Stimulated activated naive CD4-positive, alpha-beta T cell (primary cell): ENCODE measurements around the gene RANBP10.

ENCODE experiments used
- DNase-seq, 6 experiments: peaks; one replicate each; lab custom pipeline; 2025; lab: John Stamatoyannopoulos, UW

RANBP10 gene

DNA sequence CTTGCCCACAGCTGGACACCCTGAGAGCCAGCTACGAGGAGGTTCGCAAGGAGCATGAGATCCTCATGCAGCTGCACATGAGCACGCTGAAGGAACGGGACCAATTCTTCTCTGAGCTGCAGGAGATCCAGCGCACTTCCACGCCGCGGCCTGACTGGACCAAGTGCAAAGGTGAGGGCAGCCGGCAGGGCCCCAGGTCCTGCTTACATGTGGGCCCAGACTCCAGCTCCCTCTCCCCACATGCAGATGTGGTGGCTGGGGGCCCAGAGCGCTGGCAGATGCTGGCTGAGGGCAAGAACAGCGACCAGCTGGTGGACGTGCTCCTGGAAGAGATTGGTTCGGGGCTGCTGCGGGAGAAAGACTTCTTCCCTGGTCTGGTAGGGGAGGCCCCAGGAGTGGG lies 19.5 kb upstream of the RANBP10 start:
- no peak for DNase-seq

DNA sequence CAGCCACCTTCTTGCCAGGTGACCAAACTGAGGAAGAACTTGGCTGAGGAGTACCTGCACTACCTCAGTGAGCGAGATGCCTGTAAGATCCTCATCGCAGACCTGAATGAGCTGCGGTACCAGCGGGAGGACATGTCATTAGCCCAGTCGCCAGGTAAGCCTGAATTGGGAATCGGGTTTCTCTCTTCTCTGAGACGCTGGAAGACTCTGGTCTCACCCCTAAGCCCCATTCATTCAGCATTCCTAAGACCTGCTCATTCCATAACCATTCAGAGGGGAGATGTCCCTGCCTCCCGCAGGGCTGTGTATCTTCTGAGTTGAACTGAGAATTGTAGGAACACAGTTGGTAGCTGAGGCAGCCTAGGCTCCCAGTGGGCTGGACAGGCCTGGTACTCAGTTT lies 18.8 kb upstream of the RANBP10 start:
- no peak for DNase-seq

DNA sequence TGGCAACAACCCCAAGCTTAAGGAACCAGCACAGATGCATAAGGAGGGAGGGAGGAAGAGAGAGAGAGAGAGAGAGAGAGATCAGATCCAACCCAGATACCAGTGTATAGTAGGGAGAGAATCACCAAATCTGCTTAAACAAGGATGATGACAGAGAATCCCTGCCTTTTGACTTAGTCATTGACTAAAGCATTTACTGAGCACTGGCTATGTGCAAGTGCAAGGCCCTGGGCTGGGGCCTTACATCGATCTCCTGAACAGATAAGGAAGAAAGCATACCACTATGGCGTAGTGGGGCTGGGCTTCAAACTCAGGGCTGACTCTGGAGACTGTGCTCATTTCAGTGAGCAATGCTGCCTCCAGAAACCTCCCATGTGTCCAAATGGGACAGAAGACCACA lies 16.2 kb upstream of the RANBP10 start:
- DNase-seq = no peak

DNA sequence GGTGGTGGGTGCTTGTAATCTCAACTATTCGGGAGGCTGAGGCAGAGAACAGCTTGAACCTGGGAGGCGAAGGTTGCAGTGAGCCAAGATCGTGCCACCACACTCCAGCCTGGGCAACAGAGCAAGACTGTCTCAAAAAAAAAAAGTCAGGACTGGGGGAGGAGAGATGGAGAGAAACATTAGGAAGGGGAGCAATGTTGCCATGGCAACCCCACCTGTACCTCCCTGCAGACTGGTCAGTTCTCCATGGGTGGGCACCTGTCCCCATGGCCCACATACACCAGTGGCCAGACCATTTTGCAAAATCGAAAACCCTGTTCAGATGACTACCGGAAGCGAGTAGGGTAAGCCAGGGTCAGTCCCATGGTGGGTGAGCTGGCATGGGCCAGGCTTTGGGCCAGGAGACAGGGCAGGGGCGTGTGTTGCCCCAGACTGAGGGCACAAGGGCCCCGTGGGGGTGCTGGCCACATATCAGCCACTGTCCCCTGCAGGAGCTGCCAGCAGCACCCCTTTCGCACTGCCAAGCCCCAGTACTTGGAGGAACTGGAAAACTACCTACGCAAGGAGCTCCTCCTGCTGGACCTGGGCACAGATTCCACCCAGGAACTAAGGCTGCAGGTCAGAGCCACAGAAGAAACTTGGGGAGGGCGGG lies 14.4 kb upstream of the RANBP10 start:
- DNase-seq = no peak

DNA sequence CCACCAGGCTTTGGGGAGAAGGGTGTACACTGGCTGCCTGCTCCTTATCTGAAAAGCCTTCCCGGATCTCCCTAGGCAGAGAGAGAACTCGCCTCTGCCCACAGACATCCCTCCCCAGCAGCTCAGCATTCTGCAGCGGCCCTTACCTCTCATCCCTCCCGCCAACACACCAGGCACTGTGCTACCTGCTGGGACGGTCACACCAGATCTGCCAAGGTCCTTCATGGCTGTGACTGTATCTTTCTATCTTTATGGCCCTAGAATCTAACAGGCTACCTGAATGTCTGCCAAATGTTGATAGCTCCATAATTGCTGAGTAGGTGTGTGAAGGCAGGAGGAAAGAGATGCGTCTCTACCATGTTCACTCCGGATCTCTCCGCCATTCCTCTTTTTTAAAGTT lies 8.2 kb upstream of the RANBP10 start:
- no peak for DNase-seq

DNA sequence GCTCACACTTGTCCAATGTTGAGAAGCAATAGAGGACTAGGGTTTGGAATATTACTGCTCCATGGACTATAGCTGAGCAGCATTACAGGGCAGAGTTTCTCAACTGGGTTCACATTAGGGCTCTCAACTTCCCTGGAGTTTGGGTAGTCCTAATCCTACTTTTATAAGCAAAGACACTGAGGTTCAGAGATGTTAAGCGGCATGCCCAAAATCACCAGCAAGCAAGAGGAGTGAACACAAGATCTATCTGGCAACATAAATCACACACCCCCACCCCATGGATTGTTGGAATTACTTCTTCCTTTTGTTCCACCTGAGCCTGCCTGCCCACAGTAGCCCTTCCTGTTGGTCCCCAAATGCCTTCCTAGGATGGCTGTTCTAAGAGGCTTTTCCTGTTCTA lies 5.5 kb upstream of the RANBP10 start:
- DNase-seq = no peak

DNA sequence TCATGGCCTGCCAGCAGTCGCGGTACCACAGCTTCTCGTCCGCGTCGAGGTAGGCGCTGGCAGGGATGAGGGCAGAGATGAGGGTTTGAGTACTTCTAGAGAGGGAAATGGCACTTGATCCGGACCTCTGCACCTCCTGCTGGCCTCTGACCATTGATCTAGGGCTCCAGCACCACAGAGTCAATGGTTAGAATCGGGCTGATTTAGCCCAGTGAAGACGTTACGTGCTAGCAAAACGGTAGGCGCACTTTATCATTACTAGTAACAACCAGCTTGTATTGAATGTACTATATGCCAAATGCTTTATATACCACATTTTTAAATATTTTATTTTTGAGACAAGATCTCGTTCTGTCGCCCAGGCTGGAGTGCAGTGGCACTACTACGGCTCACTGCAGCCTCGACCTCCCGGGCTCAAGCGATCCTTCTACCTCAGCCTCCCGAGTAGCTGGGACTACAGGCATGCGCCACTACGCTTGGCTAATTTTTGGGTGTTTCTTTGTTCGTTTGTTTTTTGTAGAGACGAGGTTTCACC lies 855 bp upstream of the RANBP10 start:
- DNase-seq = no peak

DNA sequence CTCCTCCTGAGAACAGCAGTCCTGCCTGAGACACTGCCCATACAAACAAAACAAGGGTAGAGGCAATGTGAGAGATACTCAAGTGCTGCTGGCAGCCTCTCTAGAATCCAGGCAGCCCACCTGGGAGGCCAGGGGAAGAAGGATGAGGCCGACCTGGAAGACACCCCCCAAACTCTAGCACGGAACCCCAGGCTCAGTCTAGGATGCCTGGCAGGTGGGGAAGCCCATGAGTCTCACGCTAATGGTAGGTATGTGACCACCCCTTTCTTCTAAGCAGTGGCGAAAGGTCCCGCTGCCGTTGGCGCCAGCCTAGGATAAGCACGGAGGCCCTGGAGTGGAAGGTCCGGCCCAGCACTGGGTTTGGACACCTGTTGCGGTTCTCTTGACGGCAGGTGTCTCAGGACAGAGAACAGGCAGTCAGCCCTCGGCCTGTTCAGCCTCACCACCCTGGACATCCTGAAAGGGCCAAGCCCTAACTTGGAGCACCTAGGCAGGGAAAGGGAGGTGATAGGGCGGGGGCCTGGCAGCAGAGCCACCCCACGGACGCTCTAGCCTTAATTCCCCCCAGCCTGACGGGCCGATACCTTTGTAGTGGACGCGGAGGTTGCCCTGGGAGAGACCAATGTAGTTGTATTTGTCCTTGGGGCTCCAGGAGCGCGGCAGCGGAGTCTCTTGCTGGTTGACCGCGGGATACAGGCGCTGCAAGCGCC lies 487 bp downstream of the RANBP10 start:
- DNase-seq = no peak

DNA sequence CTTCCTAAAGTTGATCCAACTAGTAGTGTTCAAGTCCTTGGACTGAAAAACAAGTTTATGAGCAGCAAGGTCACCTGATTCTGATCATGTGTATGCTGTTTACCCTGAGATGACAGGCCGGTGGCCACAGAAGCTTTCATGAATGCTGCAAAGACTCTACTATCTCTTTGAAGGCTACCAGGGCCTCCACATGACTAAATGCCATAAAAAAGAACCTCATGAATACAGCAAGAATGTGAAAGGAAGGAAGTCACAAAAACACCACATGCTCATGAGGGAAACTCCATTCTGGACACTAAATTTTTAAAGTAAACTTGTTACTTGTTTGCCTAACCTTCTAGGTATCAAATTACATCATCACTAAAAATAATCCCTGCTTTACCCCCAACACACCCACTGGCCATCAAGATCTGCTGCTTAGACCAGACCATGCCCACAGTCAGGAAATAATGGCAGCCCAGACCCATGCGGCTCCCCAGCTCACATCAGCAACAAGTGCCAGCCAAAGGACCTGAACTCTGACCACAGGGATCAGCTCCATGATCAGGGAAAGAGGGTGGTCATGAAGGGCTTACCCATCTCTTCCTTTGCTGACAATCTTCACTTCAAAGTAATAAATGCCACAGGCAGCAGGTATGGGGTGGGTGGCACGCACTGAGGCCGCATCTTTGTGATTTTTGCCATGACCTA lies 1.4 kb downstream of the RANBP10 start:
- no peak for DNase-seq

DNA sequence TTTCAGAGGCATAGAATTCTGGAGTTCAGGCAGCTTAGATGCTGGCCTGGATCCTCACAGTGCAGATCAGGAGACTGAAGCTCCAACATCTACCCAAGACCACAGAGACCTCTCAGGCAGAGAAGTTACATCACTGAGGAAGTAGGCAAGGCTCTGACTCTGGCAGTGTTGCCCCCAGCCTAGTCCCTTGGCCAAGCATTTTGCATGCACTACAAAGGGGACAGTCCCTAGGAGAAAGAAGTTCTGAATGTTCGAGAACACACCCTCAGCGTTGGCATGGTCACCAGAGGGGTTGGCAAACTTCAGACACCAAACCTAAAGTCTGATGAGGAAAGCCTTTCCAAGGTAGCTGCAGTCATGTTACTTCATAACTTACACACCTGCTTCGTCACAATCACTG lies 2.5 kb downstream of the RANBP10 start:
- no peak for DNase-seq

DNA sequence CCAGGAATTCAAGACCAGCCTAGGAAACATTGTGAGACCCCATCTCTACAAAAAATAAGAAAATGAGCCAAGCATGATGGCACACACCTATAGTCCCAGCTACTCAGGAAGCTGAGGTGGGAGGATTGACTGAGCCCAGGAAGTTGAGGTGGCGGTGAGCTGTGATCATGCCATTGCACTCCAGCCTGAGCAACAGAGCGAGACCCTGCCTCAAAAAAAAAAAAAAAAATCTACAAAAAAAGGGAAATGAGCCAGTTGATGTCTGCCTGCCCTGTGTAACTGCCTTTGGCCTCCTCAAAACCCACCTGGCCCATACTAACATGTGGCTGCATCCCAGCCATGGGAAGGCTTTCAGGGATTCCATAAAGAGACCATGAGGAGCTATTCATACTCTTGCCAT lies 4.5 kb downstream of the RANBP10 start:
- peak in 4 of 6 experiments; percentile 13 to 42 (median 41) for DNase-seq

DNA sequence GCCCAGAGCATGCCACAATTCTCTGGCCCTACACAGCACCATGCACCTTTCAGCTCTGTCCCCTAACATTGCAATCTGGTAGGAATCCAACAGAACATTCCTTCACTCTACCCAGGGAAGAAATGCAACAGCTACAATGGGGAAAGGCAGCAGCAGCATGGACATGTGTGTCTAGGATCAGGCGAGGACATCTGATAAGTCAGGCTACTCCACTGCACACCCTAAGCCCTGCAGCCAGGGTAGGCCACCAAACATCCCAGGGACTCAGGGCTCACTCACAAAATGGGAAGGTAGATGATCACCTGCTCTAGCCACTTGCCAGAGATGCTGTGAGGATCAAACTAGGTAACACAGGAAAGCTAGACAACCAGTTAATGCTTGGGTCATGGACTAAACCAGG lies 5.1 kb downstream of the RANBP10 start:
- no peak for DNase-seq

DNA sequence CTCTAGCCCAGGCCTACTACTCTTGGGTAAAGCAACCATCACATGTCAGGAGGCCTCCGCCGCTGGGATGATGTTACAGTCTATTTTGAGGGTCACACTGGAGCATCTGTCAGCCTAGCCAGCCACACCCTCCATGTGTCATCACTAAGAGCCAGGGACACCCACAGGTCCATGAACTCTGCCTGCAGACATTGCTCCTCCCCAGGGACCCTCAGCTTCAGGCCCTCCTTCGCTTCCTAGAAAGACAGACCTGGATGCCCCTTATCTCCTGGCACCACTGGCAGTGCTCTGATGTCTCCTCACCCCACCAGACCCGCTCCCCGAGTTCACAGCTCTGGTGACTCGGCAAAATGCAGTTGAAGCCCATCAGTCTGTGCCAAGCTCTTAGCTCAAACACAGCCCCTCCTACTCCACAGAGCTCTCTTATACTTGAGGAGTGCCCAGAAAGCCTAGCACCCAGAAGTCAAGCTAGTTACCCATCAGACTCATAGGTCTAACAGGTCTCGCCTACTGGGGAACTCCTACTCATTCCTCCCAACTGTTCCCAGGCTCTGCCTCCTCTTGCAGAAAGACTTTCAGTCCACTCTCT lies 5.9 kb downstream of the RANBP10 start:
- DNase-seq = no peak

DNA sequence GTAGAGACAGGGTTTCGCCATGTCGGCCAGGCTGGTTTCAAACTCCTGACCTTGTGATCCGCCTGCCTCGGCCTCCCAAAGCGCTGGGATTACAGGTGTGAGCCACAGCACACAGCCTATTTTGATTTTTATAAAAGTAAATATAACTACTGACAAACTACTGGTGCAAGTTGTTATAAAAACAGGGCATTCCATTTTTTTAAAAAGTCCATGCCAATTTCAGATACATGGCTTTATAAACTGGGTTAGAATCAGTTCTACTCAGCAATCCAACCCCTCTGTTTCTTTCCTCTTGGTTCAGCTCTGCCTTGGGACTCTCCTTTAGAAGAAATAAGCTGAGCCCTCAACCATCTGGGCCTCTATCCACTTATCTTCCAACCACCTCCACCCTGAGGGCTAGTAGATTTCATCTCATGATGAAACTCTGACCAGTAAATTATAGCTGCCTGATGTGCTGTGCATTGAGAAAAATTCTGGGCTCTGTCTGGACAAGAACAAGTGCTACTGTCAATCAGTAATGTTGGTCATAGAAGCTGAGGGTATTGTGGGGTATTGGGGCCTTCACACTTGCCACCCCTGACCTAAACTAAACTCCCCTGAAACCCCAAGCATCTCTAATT lies 10.2 kb downstream of the RANBP10 start:
- no peak for DNase-seq

DNA sequence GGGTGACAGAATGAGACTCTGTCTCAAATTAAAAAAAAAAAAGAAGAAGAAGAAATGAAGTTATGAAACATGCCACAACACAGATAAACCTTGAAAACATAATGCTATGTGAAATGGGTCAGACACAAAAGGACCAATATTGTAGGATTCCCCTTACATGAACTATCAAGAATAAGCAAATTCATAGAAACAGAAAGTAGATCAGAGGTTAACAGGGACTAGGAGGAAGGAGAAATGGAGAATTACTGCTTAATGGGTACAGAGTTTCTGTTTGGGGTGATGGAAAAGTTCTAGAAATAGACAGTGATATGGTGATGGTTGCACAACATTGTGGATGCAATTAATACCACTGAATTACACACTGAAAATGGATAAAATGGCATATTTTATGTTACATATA lies 16.3 kb downstream of the RANBP10 start:
- no peak for DNase-seq

DNA sequence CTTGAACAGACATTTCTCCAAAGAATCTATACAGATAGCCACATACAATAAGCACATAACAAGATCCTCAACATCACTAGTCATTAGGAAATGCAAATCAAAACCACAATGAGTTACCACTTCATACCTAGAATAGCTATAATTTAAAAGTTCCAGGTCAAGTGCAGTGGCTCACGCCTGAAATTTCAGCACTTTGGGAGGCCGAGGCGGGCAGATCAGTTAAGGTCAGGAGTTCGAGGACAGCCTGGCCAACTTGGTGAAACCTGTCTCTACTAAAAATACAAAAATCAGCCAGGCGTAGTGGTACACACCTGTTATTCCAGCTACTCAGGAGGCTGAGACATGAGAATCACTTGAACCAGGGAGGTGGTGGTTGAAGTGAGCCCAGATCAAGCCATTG lies 19.9 kb downstream of the RANBP10 start:
- DNase-seq = no peak

DNA sequence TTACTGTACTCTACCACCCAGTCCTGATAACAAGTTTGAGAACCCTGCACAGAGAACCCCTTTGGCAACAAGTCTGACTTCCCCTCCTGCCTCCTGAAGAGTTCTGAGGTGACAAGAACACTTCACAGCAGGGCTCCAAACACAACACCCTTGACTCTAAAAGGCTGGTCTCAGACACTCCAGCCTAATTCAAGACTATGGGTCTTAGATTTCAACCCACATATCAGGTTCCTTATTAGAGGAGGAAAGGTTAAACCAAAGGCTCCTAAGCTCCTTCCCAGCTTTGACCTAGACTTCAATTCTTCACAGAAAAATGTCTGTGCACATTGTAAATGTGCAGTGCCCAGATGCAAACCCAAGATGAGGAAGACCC lies 23.0 kb downstream of the RANBP10 start:
- no peak for DNase-seq

DNA sequence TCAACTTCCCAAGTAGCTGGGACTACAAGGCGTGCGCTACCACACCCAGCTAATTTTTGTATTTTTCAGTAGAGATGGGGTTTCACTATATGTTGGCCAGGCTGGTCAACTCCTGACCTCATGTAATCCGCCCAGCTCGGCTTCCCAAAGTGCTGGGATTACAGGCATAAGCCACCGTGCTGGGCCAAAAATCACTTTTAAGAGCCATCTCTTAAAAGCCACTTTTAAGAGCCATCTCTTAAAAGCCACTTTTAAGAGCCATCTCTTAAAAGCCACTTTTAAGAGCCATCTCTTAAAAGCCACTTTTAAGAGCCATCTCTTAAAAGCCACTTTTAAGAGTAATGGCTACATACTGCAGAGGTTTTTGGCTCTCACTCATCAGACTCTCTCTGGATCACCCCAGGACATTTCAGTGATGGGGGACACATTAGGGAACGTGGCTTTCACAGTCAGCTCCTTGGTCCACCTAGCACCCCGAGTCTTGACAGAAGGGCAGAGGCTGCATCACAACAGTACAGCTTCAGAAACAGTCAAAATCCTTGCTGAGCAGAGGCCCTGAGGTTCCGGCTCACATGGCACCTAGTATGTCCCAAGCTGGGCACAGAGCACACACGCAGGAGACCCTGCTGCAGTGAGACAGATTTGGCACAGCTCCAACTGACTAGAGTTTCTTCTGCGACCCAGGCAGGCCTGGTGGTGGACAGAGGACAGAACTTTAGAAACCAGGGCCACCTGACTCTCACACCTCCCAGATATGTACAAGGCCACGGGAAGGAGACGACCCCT lies 23.6 kb downstream of the RANBP10 start:
- no peak for DNase-seq

DNA sequence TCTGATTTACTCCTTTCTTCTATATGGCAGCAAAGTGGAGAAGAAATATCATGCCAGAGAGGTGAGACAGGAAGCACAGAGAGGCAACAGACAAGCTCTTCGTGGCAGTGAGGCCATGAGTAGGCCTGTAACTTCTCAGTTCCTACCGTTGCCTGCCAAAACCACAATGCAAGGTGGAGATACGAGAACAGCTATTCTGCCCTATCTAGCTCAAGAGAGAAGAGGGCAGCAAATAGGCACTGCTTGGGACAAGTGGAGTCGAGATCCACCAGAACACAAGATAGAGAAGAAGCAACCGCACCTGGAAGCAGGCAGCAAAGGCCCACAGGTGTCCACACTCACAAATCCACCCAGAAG lies 24.8 kb downstream of the RANBP10 start:
- DNase-seq = peak in 3 of 6 experiments; percentile 15 to 30 (median 29)

DNA sequence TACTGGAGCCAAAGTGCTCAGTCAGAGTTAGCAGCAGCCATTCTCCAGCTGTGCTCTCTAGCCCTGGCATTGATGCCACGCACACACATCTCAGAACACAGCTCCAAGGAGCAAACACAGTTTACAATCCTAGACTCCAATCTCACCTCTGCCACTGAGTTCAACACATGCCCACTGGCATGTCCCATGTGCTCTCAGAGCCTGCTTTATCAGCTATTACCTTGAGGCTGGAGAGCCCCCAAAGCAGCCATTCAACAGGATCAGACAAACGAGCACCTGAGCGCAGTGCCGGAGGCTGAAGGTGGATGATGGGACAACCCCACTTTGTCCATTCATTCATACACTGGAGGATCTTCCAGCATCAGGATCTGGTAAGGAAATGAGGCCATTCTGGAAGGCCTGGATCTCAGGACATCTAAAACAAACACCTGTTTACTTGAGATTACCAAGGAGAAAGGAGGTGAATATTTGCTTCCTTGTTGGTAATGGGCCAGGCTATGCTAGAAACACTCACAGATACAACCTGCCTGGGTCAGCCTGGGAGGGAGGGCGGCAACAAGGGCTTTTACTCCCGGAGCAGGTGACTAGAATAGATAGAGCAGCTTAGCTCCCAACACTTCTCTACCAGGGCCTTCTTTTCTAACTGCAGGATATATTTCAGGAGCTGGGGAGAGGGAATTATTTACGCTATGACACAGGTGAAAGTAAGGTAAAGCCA lies 25.4 kb downstream of the RANBP10 start:
- no peak for DNase-seq
